H1 (cell line): ENCODE measurements around the gene SEMA5B.

ENCODE experiments used
- CREB1 ChIP-seq: IDR thresholded peaks from 2 replicates; pipeline ENCODE4 v1.6.1; 2012; ENCODE audit warnings: inconsistent platforms
- CTBP2 ChIP-seq: IDR thresholded peaks from 2 replicates; pipeline ENCODE4 v1.7.0; 2011; ENCODE audit warnings: borderline replicate concordance, mild to moderate bottlenecking, moderate library complexity, mixed read lengths, low read length; ENCODE audit not compliant: insufficient read depth, insufficient read length
- EP300 ChIP-seq, 2 experiments: IDR thresholded peaks; 1 replicate in 1 of 2; 2 replicates in 1 of 2; pipeline ENCODE4 v1.6.1; 2011 to 2012; ENCODE audit warnings: low read depth in 2 of 2, low read length in 2 of 2, mild to moderate bottlenecking in 2 of 2, borderline replicate concordance in 1 of 2, inconsistent platforms in 1 of 2, moderate library complexity in 1 of 2
- JUN ChIP-seq: IDR thresholded peaks from 2 replicates; pipeline ENCODE4 v1.6.1; 2011; ENCODE audit warnings: low read depth, mild to moderate bottlenecking, improper control_type of control experiment, low read length
- POLR2A ChIP-seq, 2 experiments: IDR thresholded peaks; 1 replicate in 1 of 2; 2 replicates in 1 of 2; pipeline ENCODE4 v1.6.1; 2011; ENCODE audit warnings: low read depth in 2 of 2, low read length in 2 of 2, mild to moderate bottlenecking in 2 of 2; ENCODE audit errors: control extremely low read depth in 1 of 2
- RFX5 ChIP-seq: IDR thresholded peaks from 2 replicates; pipeline ENCODE4 v1.6.1; 2011; ENCODE audit warnings: low read depth, low read length, improper control_type of control experiment, borderline replicate concordance
- SRF ChIP-seq: IDR thresholded peaks from 2 replicates; pipeline ENCODE4 v1.6.1; 2011; ENCODE audit warnings: mild to moderate bottlenecking, low read depth, low read length, moderate library complexity
- TCF12 ChIP-seq: IDR thresholded peaks from 2 replicates; pipeline ENCODE4 v1.6.1; 2011; ENCODE audit warnings: low read depth, mild to moderate bottlenecking, low read length
- TEAD4 ChIP-seq: IDR thresholded peaks from 2 replicates; pipeline ENCODE4 v1.6.1; 2012; ENCODE audit warnings: low read depth, low read length, inconsistent platforms, mixed read lengths
- TF ChIP-seq, protein P1 (sequence below), 3 experiments: IDR thresholded peaks; 1 replicate in 2 of 3; 2 replicates in 1 of 3; pipeline versions ENCODE4 v1.5.1 to v1.6.1; 2011; ENCODE audit warnings: low read length in 3 of 3, mild to moderate bottlenecking in 3 of 3, inconsistent platforms in 2 of 3, low read depth in 1 of 3, moderate library complexity in 1 of 3; ENCODE audit not compliant: insufficient read depth in 1 of 3; ENCODE audit errors: control extremely low read depth in 1 of 3
- TF ChIP-seq, protein P2 (sequence below): IDR thresholded peaks from 2 replicates; pipeline ENCODE4 v1.6.1; 2012; ENCODE audit warnings: low read length, inconsistent platforms
- TF ChIP-seq, protein P3 (sequence below): IDR thresholded peaks from 2 replicates; pipeline ENCODE4 v1.6.1; 2012; ENCODE audit warnings: inconsistent platforms
- TF ChIP-seq, protein P4 (sequence below): IDR thresholded peaks from 2 replicates; pipeline ENCODE4 v1.6.1; 2011; ENCODE audit warnings: low read length, improper control_type of control experiment

DNA sequence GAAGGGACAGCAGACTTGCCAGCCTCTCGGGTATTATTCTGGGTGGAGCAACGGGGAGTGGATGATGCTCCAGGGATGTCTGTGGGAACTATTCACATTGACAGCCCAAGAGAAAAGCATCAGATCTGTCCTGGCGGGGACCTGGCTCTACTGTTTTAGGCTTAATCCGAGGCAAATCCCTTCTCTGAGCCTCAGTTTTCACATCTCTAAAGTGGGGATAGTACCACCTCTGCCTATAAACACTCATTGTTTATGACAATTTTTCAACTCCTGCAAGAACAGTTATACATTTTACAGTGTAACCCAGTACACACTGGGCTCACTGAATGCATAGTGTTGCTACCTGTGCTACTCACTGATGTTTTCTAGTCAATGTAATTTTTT is 48.5 kb upstream of the SEMA5B start:
- TF ChIP-seq EP300 (IDR thresholded peaks at IDR 0.05; ENCODE audit: borderline replicate concordance in 1 of 2, low read depth in 2 of 2, low read length in 2 of 2) = no peak
- TF ChIP-seq, protein P1, sequence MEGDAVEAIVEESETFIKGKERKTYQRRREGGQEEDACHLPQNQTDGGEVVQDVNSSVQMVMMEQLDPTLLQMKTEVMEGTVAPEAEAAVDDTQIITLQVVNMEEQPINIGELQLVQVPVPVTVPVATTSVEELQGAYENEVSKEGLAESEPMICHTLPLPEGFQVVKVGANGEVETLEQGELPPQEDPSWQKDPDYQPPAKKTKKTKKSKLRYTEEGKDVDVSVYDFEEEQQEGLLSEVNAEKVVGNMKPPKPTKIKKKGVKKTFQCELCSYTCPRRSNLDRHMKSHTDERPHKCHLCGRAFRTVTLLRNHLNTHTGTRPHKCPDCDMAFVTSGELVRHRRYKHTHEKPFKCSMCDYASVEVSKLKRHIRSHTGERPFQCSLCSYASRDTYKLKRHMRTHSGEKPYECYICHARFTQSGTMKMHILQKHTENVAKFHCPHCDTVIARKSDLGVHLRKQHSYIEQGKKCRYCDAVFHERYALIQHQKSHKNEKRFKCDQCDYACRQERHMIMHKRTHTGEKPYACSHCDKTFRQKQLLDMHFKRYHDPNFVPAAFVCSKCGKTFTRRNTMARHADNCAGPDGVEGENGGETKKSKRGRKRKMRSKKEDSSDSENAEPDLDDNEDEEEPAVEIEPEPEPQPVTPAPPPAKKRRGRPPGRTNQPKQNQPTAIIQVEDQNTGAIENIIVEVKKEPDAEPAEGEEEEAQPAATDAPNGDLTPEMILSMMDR (IDR thresholded peaks at IDR 0.05; ENCODE audit: control extremely low read depth in 1 of 3, insufficient read depth in 1 of 3, low read depth in 1 of 3, low read length in 3 of 3) = no peak
- no peak for TF ChIP-seq TCF12
- TF ChIP-seq, protein P2, sequence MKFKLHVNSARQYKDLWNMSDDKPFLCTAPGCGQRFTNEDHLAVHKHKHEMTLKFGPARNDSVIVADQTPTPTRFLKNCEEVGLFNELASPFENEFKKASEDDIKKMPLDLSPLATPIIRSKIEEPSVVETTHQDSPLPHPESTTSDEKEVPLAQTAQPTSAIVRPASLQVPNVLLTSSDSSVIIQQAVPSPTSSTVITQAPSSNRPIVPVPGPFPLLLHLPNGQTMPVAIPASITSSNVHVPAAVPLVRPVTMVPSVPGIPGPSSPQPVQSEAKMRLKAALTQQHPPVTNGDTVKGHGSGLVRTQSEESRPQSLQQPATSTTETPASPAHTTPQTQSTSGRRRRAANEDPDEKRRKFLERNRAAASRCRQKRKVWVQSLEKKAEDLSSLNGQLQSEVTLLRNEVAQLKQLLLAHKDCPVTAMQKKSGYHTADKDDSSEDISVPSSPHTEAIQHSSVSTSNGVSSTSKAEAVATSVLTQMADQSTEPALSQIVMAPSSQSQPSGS = no peak
- TF ChIP-seq CTBP2 = no peak
- TF ChIP-seq TEAD4 = no peak
- no peak for TF ChIP-seq SRF
- no peak for TF ChIP-seq RFX5
- no peak for TF ChIP-seq JUN
- no peak for TF ChIP-seq CREB1
- no peak for TF ChIP-seq POLR2A (IDR thresholded peaks at IDR 0.05; ENCODE audit: control extremely low read depth in 1 of 2, low read depth in 2 of 2, low read length in 2 of 2)
- TF ChIP-seq, protein P3, sequence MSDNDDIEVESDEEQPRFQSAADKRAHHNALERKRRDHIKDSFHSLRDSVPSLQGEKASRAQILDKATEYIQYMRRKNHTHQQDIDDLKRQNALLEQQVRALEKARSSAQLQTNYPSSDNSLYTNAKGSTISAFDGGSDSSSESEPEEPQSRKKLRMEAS = no peak
- TF ChIP-seq, protein P4, sequence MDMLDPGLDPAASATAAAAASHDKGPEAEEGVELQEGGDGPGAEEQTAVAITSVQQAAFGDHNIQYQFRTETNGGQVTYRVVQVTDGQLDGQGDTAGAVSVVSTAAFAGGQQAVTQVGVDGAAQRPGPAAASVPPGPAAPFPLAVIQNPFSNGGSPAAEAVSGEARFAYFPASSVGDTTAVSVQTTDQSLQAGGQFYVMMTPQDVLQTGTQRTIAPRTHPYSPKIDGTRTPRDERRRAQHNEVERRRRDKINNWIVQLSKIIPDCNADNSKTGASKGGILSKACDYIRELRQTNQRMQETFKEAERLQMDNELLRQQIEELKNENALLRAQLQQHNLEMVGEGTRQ = no peak
